ENCODE data around the gene SPPL2B.

Gene SPPL2B

GRCh38 chr19:2302319-2303210 lies 25.9 kb upstream of the SPPL2B start:
- DNase-seq (ENCODE audit: low read depth) = no peak

- no peak for DNase-seq (ENCODE audit: low read depth)
Observed at GRCh38 chr19:2303211-2303798, 25.2 kb upstream of the SPPL2B start.

GRCh38 chr19:2305452-2306280 lies 22.8 kb upstream of the SPPL2B start:
- no peak for DNase-seq (ENCODE audit: low read depth)

GRCh38 chr19:2306281-2306806 lies 22.1 kb upstream of the SPPL2B start:
- DNase-seq (ENCODE audit: low read depth) = no peak

GRCh38 chr19:2306971-2307370 lies 21.5 kb upstream of the SPPL2B start:
- DNase-seq (ENCODE audit: low read depth) = no peak

- no peak for DNase-seq (ENCODE audit: low read depth)
Observed at GRCh38 chr19:2307518-2308012, 20.9 kb upstream of the SPPL2B start.

GRCh38 chr19:2308114-2308556 lies 20.3 kb upstream of the SPPL2B start, which contains the start of gene LINGO3:
LINGO3 (minus strand) TSS chr19:2308154; CDS start chr19:2291776, 16,378 bp downstream.
- DNase-seq (ENCODE audit: low read depth) = no peak

- no peak for DNase-seq (ENCODE audit: low read depth)
Observed at GRCh38 chr19:2309734-2310362, 18.6 kb upstream of the SPPL2B start.

- no peak for DNase-seq (ENCODE audit: low read depth)
Observed at GRCh38 chr19:2311093-2311492, 17.4 kb upstream of the SPPL2B start.

GRCh38 chr19:2312820-2313501 lies 15.5 kb upstream of the SPPL2B start:
- no peak for DNase-seq (ENCODE audit: low read depth)

GRCh38 chr19:2315121-2315817 lies 13.2 kb upstream of the SPPL2B start:
- DNase-seq (ENCODE audit: low read depth) = no peak

GRCh38 chr19:2315818-2316353 lies 12.6 kb upstream of the SPPL2B start:
- no peak for DNase-seq (ENCODE audit: low read depth)

- no peak for DNase-seq (ENCODE audit: low read depth)
Observed at GRCh38 chr19:2317300-2317699, 11.2 kb upstream of the SPPL2B start.

- DNase-seq (ENCODE audit: low read depth) = no peak
Observed at GRCh38 chr19:2317756-2318155, 10.7 kb upstream of the SPPL2B start.

- no peak for DNase-seq (ENCODE audit: low read depth)
Observed at GRCh38 chr19:2318923-2319322, 9.6 kb upstream of the SPPL2B start.

- no peak for DNase-seq (ENCODE audit: low read depth)
Observed at GRCh38 chr19:2319551-2319950, 8.9 kb upstream of the SPPL2B start.

- DNase-seq (ENCODE audit: low read depth) = no peak
Observed at GRCh38 chr19:2320049-2320448, 8.4 kb upstream of the SPPL2B start.

GRCh38 chr19:2320939-2321338 lies 7.5 kb upstream of the SPPL2B start:
- no peak for DNase-seq (ENCODE audit: low read depth)

- no peak for DNase-seq (ENCODE audit: low read depth)
Observed at GRCh38 chr19:2321565-2322283, 6.8 kb upstream of the SPPL2B start.
